UCSD-AML1 (cell line): ENCODE results near the gene LNX1.

Experiments
- DNase-seq: peaks from one replicate; lab custom pipeline; 2025; ENCODE audit not compliant: unreplicated experiment; lab: John Stamatoyannopoulos, UW

Gene LNX1

DNA sequence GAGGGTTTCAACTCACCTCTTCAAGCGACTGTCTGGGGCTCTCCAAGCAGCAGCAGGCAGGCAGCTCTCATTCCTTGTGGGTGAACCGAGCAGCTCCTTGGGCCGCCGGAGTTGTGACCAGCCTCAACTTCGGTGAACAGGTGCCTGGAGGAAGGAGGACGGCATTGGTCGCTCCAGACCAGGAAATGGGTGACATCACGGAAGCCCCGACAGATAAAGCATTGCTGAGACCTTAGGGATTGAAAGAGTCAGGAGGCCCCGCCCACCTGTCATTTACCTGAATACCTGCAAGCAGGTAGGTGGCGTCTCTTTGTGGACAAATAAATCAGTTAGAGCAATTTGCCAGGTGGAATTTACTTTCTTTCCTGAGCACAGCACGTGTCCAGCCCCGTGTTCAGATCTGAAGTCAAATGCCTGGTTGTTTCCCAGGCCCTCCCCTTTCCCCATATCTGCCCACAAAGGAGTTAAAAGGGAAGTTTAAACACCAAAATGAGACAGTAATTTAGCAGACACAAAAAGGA lies at the start of gene LNX1:
LNX1 (minus strand) TSS at position 115 of the 521 bp plus-strand sequence. CDS start 17,484 bp downstream, outside the sequence.
- no peak for DNase-seq

DNA sequence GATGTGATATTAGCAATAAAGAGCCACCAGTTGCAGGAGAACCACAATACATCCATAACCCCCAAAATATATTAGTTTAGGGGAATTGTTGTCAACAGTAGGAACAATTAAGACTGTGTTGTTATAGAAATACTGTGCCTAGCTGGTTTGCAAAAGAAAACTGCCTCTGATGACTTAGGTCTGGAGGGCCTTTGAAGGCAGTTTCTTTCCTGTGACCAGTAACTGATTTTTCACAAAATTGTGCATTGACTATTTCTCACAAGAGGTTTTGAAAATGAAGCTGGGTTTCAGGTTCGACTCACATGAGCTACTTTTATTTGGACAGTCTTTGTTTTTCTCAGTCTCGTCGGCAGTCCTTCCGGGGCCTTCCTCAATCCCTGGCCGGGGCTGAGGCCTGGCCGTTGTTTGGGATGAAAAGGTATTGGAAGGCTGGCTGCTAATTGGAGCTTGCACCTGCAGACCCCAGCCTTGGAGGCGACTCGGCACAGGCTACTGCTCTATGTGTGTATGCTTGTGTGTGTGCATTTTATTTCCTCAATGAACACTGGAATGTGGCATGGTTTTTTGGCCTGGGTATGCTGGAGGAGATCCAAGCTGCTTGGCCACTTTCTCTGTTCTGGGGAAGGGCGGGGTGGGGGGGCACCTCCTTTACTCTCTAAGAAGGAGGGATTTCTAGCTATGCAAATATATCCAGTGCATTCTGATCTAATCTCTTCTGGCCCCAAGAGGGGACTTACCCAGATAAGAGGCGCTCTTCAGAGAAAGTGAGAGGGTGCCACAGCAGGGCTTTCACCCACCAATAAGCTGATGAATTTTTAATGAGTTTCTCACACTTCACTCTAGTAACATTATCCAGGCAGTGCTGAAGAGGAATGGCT lies 49.5 kb upstream of the LNX1 start:
- DNase-seq = no peak

DNA sequence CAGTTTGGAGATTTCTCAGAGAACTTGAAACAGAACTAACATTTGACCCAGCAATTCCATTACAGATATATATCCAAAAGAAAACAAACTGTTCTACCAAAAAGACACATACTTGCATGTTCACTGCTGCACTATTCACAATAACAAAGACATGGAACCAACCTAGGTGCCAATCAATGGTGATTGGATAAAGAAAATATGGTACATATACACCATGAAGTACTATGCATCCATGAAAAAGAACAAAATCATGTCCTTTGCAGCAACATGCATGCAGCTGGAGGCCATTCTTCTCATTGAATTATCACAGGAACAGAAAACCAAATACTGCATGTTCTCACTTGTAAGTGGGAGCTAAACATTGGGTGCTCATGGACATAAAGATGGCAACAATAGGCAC lies 47.6 kb upstream of the LNX1 start:
- no peak for DNase-seq

DNA sequence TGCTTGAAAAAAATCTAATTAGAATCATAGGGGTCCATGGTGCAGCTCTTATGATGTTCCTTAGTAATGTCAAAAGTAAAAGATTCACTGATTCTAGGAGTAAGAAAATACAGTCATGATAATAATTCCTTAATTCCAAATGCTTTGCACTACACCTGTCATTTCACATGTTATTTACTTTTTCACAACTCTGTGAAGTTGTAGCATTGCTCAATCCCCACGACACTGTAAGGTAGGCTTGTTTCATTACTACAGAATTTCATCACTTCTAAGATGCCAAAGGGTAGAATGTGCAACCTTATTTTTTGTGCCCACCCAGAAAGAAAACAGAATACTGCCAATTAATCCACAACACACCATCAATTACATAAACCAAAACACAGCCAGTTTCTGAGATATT lies 46.1 kb upstream of the LNX1 start:
- DNase-seq = no peak

DNA sequence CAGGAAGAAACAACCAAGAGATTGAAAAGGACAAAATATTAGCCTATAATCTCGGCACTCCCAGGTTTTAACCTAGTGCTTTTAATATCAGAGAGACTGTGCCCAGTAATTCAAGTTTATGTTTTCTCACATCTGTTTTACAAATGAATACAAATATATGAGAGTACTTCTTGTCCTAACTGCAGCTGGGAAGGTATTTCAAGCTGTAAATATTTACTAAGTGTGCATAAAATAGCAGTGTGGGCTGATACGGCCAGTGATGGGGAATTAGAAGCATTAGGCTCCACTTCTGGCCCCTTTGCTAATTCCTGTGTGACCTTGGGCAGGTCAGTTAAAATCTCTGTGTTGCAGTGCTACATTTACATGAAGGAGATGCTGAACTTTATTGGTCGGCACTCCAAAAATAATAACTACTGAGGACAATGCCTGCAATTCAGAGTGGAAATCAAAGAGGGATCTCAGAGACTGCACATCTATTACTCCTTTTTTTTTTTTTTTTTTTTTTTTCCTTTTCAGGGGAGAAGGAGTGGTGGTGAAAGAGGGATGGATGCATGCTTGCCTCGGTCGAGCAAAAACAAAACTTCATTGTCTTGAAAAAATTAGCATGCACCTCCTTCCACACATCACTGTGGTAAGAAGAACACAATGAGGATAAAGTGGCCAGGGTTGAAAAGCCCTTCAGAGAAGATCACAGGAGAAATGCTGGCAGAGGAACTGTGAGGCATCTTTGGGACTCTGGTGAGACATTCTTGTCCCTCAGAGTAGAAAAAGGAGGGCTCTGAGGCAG lies 44.6 kb upstream of the LNX1 start:
- DNase-seq = no peak

DNA sequence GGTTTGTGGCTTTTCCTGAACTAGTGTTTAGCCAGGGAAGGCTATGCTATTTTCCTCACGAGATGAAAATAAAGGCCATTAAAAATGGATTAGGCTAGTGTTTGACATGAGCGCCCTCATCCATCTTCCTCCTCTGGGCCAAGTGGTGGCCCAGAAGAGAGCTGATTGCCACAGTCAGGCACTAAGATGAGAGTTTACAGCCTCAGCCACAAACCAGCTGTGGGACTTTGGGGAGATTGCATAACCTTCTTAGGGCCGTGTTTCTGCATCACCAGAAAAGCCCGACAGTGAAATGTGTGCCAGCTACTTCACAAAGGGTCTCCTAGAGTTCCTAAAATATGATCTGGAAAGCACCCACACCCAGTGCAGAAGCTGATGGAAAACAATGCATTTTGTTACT lies 42.3 kb upstream of the LNX1 start:
- no peak for DNase-seq

DNA sequence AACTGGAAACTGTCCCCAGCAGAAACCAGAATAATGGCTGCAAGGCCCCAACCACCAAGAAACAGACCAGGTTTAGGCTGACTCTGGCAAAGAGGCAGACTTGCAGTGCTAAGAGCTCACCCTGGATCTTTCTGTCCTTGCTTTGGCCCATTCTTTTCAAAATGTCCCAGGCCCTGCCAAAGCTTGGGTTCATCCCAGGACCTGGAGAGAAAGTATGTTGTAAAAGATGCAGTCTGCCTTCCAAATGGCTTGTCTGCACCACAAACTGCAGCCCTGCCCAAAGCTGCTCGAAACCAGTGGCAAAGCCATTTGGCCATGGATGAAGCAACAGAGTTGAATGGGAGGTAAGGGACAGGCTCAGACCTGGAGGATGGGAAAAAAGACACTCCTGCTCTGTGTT lies 38.0 kb upstream of the LNX1 start:
- no peak for DNase-seq

DNA sequence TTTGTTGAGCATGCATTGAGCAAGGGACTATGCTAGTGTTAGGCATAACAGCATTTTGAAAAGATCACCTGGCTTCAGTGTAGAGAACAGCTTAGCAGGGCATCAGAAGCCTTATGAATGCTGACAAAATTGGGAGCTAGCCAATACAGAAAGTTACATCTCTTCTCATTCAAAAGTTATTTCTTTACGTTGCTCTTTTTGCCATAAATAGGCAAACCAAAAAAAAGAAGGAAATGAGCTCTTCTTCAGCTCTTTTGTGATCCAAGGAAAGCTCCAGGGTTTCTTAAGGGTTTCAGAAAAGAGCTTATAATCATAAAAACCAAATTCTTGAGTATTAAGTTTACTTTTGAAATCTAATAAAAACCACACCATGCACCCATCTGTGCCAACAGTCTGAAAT lies 35.2 kb upstream of the LNX1 start:
- no peak for DNase-seq

DNA sequence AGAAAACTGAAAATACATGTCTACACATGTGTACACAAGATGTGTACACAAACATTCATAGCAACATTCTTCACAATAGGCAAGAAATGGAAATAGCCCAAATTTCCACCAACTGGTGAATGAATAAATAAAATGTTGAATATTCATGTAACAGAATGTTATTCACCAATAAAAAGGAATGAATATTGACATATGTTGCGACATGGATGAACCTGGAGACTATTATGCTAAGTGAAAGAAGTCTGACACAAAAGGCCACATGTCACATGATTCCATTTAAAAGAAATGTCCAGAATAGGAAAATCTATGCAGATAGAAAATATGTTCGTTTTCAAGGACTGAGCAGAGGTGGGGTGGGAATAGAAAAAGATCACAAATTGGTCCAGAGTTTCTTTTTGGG lies 34.6 kb upstream of the LNX1 start:
- DNase-seq = no peak

DNA sequence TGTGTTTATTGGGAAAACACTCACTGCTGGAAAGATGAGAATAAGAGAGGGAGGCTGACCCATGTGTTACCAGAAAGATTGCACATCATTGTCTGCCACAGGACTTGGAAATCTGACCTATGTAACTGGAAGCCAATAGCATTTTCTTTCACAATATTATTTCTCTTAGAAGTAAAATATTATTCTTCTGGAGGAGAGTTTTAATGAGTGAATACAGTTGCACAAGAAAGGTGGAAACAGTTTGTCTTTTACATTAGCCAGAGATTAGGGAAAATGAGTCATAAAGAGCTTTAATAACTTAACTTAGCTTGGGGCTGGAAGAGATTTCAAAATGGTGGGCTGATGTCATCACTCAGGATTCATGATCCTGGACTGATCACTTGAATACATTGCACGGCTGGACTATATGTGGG lies 31.5 kb upstream of the LNX1 start:
- no peak for DNase-seq

DNA sequence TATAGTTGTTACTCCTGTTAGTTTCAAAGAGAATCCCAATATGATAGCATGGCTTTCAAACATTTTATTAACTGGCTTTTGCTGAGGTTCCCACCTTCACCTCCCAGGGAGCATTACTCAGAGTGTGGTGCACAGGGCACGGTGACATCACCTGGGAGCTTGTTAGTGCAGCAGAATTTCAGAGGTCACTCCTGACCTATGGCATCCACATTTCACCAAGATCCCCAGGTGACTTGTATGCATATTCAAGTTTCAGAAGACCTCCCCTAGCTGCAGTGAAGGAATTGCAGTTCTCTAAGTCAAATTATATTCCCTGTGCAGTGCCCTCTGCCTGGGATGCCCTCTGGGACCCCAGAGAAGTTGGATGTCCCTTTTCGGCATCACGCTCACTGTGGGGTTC lies 29.7 kb upstream of the LNX1 start:
- DNase-seq = no peak

DNA sequence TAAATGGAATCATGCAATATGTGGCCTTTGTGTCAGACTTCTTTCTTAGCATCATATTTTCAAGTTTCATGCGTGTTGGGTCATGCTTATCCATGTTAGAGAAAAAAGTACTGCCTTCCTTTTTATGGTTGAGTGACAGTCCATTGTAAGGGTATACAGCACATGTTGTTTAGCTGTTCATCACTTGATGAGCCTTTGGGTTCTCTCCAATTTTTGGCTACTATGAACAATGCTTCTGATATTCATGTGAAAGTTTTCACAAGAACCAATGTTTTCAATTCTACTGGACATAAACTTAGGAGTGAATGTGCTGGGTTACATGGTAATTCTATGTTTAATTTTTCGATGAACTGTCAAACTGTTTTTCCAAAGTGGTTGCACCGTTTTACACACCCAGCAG lies 28.1 kb upstream of the LNX1 start:
- no peak for DNase-seq

DNA sequence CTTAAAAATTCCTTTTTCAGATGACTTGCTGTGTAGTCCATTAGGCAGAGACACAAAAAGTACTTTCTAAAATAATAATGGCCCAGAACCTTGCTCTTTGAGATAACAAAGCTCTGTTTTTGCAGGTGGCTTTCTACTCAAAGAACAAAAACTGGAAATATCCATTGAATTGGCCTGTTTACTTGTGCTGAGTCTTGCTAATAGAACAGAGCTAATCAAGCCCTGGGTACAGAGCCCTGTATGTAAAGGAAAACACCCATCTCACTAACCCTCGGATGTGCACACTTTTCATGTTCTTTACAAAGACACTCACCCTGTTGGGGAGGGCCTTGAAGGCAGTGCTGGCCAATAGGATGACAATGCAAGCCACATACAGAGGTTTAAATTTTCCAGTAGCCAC lies 27.0 kb upstream of the LNX1 start:
- no peak for DNase-seq

DNA sequence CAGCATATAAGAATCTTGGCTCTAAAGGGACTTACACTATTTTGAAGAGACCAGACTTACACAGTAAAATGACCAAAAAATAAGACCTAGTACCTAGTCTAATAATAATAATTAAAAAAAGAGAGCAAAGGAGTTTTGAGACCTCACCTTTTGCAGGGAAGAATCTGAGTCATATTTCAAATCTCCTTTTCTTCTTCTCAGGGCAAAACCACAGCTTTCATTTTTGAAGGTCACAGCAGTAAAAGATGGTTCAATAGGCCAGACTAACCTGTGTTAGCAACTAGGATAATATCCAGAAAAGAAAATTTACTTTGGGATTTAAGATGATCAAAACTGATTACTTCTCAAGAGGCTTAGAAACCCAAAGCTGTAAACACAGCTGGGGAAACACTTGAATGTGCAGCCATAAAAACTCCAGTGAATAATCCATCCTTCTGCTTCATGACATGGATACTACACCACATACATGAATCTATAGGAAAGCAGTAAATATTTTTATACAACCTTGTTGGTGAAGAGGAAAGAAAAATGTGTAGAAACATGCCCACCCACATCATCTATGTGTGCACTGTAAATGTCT lies 25.9 kb upstream of the LNX1 start:
- DNase-seq = no peak

DNA sequence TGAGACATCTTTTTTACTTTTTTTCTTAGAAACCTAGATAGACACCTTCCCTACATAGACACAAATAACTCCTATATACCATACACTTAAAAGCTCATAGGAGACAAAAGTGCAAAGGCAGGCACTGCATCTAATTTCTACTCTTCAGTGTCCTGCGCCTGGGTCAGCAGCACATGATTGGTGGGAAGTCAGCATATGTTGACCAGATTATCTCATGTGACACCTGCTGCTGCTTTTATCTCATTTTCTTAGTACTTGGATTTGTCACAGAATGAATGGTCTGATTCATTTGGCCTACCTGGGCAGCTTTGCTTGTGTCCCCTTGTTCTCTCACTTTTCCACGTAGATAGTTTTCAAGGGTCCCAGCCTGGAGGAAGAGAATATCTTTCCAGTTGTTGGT lies 24.9 kb upstream of the LNX1 start:
- DNase-seq = no peak

DNA sequence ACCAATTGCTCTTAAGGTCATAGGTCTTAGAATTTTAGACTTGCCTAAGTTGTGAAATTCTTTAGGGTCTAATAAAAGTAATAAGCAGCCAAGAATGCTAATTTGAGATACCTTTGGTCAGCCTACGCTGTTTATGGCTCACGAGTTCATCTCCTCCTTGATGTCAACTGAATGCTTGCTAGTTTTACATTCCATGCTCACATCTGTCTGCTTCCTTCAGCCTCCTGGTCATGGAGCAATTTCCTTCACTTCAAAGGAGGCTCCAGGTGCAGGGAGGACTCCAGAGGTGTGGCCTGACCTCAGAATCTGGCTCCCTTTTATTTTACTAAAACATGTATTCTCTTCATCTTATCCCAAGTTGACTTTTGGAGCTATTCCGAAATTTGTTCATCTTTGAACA lies 23.3 kb upstream of the LNX1 start:
- no peak for DNase-seq

DNA sequence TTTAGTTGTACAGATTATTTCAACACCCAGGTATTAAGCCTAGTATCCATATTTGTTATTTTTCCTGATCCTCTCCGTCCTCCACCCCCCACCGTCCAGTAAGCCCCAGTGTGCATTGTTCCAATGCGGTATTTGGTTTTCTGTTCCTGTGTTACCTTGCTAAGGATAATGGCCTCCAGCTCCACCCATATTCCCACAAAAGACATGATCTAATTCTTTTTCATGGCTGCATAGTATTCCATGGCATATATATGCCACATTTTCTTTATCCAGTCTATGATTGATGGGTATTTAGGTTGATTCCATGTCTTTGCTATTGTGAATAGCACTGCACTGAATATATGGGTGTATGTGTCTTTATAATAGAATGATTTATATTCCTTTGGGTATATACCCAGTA lies 22.1 kb upstream of the LNX1 start:
- no peak for DNase-seq

DNA sequence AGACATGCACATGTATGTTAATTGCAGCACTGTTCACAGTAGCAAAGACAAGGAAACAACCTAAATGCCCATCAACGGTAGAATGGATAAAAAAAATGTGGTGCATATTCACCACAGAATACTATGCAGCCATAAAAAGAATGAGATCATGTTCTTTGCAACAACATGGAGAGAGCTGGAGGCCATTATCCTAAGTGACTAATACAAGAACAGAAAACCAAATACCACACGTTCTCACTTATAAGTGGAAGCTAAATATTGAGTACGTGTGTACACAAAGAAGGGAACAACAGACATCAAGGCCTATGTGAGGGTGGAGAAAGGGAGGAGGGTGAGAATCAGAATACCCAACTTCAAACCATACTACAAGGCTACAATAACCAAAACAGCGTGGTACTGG lies 17.4 kb upstream of the LNX1 start:
- no peak for DNase-seq

DNA sequence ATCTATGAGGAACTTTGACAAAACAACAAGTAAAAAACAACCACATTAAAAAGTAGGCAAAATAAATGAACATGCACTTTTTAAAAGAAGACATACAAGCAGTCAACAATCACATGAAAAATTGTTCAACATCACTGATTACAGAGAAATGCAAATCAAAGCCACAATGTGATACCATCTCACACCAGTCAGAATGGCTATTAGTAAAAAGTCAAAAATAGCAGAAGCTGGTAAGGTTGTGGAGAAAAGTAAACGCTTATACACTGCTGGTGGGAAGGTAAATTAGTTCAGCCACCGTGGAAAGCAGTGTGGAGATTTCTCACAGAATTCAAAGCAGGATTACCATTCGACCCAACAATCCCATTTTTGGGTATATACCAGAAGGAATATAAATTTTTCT lies 17.0 kb upstream of the LNX1 start:
- no peak for DNase-seq

DNA sequence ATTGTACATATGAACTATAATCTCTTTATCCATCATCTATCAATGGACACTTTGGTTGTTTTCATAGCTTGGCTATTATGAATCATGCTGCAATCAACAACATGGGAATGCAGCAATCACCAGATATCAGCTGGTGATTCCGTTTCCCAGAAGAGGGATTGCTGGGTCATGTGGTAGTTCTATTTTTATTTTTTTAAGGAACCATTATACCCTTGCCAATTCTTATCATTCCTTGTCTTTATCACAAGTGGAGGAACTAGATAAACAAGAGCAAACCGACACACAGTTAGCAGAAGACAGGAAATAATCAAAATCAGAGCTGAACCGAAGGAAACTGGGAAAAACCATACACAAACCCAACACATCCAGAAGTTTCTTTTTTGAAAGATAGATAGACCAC lies 14.5 kb upstream of the LNX1 start:
- no peak for DNase-seq

DNA sequence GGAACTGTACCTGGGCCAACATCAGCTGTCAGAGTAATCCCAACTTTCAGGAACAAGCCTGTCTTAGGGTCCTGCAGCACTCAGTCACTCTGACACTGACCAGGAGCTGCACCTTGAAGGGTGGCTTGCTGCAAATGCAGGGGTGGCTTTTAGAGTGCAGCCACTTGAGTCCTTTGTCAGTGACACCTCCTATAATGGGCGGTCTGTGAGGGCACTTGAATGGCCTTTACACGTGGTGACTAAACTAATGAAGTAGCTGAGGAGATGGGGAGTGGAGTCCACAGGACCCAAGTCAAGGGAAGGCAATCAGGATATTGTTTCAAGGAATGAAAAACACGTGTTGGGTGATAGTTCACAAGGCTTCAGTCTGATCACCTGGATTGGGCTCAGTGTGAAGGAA lies 11.1 kb upstream of the LNX1 start:
- no peak for DNase-seq

DNA sequence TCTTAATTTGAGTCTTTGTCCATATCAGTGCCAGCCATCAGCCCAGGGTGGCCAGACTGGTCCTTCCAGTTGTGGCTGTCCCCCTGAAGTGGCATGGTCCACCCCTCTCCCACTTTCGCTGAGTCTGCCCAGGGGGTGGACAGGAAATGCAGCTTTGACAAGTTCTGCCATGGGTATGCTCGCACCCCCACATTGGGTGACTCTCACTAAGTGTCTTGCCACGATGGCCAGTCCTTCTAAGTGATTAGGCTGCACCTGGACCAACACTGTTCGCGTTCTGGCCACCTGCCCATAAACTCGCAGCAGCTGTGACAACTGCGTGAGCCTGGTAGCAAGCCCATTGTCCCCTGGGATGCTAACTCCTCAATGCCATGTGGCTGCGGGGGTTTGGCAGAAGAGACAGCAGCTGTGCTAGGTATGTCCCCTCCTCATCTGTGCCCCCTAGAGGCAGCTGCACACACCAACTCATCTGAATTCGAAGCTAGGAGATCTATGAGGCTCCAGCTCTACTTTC lies 10.0 kb upstream of the LNX1 start:
- DNase-seq = peak; percentile 21
